GM10248 (cell line): ENCODE measurements around the gene CD247.

ENCODE experiments used
- CTCF ChIA-PET: fragments of 300-600 bp; sonication (Branson Sonifier 250); formaldehyde crosslinking; extraction: SDS; loops from one replicate; lab custom pipeline; 2021; ENCODE audit warnings: antibody characterized with exemption; lab: Yijun Ruan, JAX
- POLR2A ChIA-PET: fragments of 350-650 bp; sonication (Branson Sonifier 250); formaldehyde crosslinking; extraction: SDS; loops from one replicate; lab custom pipeline; 2020; ENCODE audit warnings: antibody characterized with exemption; lab: Yijun Ruan, JAX
- DNase-seq: peaks from one replicate; pipeline ENCODE4 v3.0.0; 2012; ENCODE audit errors: extremely low spot score
- CTCF ChIP-seq: IDR thresholded peaks from 2 replicates; pipeline ENCODE4 v1.5.1; 2012; ENCODE audit warnings: mild to moderate bottlenecking, low read depth; ENCODE audit errors: extremely low read depth, missing control alignments, control extremely low read depth

Gene CD247

DNA sequence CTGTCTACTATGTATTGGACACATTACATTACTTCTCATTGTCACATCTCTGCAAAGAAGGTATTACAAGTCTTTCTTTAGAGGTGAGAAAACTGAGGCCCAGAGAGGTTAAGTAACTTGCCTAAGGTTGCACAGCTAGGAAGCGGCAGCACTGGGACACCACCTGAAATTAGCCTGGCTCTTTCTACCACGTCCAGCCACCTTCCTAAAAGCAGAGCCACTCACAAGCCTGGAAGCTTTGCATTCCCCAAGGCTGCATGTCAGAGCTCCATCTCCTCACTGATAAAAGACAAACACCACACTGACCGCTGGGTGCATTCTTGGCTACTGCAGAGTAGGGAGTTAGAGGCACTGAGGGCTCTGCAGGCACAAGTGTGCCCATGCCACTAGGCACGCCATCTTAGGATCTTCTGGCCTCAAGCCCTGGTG is 2.4 kb downstream of the CD247 start:
- ChIA-PET CTCF (interaction anchor here (1.2 to 3.6 kb wide), 7 partner anchors 11 to 606 kb away, joined by 3 to 19 read pairs (median 8); no protein-coding TSS in a partner anchor), POLR2A (no interaction called here)
- no peak for TF ChIP-seq CTCF
- DNase-seq: no peak

GRCh38 chr1:167515461-167515860 is 2.9 kb downstream of the CD247 start:
- POLR2A ChIA-PET: no interaction called here
- no peak for DNase-seq
- TF ChIP-seq CTCF: no peak
- CTCF ChIA-PET: interaction anchor here (0.9 to 2.8 kb wide), 7 partner anchors 10 to 605 kb away, joined by 3 to 13 read pairs (median 6); no protein-coding TSS in a partner anchor

GRCh38 chr1:167514288-167514687 is 4.0 kb downstream of the CD247 start:
- no peak for DNase-seq
- TF ChIP-seq CTCF: no peak
- CTCF ChIA-PET: interaction anchor here (1.9 kb wide), 1 partner anchor 20 kb away, joined by 13 read pairs; no protein-coding TSS in a partner anchor
- POLR2A ChIA-PET: no interaction called here

DNA sequence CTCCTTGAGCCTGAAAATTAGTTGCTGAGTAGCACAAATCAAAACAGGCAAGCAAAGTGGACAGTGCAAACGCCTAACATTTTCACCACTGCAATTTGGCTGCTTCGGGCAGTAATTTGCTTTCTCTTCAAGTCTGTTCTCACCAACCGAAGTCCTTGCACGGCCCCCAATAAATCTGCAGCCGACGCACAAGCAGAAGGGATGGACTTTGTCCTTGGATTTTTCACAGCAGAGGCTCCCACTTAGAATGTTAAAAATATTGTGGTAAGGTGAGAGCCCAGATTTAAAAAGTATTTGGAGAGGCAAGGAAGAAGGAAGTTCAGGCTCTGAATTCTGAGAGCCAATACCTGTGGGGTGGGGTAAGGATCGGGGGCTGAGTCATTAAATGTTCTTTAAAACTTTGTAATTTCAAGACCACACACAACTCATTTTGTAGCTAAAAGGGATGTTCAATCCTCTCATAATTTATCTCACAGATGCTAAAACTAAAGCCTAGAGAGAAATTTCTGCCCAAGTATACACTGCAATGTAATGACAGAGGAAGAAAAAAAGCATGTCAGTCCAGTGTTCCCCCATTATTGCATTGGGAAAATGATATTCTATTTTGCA is 6.2 kb downstream of the CD247 start:
- DNase-seq: no peak
- TF ChIP-seq CTCF: no peak
- ChIA-PET CTCF (no interaction called here), POLR2A (no interaction called here)

GRCh38 chr1:167511374-167511986 is 6.8 kb downstream of the CD247 start:
- DNase-seq: no peak
- CTCF ChIA-PET: no interaction called here
- no peak for TF ChIP-seq CTCF
- POLR2A ChIA-PET: no interaction called here

GRCh38 chr1:167510881-167511280 is 7.4 kb downstream of the CD247 start:
- DNase-seq: no peak
- TF ChIP-seq CTCF: no peak
- ChIA-PET POLR2A (no interaction called here), CTCF (no interaction called here)
